Keratinocyte (primary cell): Measurements from ENCODE around the gene KPNA3. TPM values are rescaled to one million over a fixed set of nuclear protein-coding genes. Genes with fewer than 3 reads are reported as not detected.

ENCODE experiments used
- DNase-seq: peaks from one replicate; pipeline ENCODE4 v3.0.0-alpha.2; 2011; ENCODE audit warnings: low read depth, missing footprints, low spot score
- FAIRE-seq: peaks from 2 replicates; lab custom pipeline; 2011; peaks lifted over from hg19 to GRCh38; lab: Jason Lieb, UNC
- H2AFZ ChIP-seq: 2 replicates; pipeline ENCODE4 v1.6.0; 2012; ENCODE audit warnings: low read length, control low read depth, inconsistent platforms; ENCODE audit not compliant: control insufficient read depth
- H3K27ac ChIP-seq: 2 replicates; pipeline ENCODE4 v1.5.1; 2011; ENCODE audit warnings: low read length; ENCODE audit not compliant: control insufficient read depth, insufficient read depth
- H3K27me3 ChIP-seq: 3 replicates; pipeline ENCODE4 v1.6.0; 2011; ENCODE audit warnings: low read length; ENCODE audit not compliant: control insufficient read depth, insufficient read depth; ENCODE audit errors: extremely low read depth
- H3K36me3 ChIP-seq, 2 experiments: 2 replicates in 1 of 2; 3 replicates in 1 of 2; pipeline ENCODE4 v1.5.1; 2011; ENCODE audit warnings: low read length in 2 of 2, mild to moderate bottlenecking in 1 of 2; ENCODE audit not compliant: control insufficient read depth in 2 of 2, insufficient read depth in 2 of 2; ENCODE audit errors: extremely low read depth in 1 of 2
- H3K4me1 ChIP-seq: 3 replicates; pipeline ENCODE4 v1.5.1; 2011; ENCODE audit warnings: low read length; ENCODE audit not compliant: control insufficient read depth, insufficient read depth; ENCODE audit errors: extremely low read depth
- H3K4me2 ChIP-seq: 3 replicates; pipeline ENCODE4 v1.6.0; 2011; ENCODE audit warnings: low read depth, low read length; ENCODE audit not compliant: control insufficient read depth, insufficient read depth; ENCODE audit errors: extremely low read depth
- H3K4me3 ChIP-seq, 3 experiments: fragments of 200-600 bp in 1 of 3; sonication (generic) in 1 of 3; 2 replicates in 2 of 3; 3 replicates in 1 of 3; pipeline ENCODE4 v1.5.1; 2011 to 2016; ENCODE audit warnings: low read length in 3 of 3, mild to moderate bottlenecking in 3 of 3, control low read depth in 2 of 3, inconsistent platforms in 1 of 3, low read depth in 1 of 3, mixed read lengths in 1 of 3, mixed run types in 1 of 3, moderate library complexity in 1 of 3; ENCODE audit not compliant: control insufficient read depth in 2 of 3, insufficient read depth in 2 of 3; ENCODE audit errors: extremely low read depth in 1 of 3
- H3K79me2 ChIP-seq: 2 replicates; pipeline ENCODE4 v1.6.0; 2012; ENCODE audit warnings: low read length; ENCODE audit not compliant: control insufficient read depth, insufficient read depth
- H3K9ac ChIP-seq: 3 replicates; pipeline ENCODE4 v1.6.0; 2011; ENCODE audit warnings: low read length; ENCODE audit not compliant: control insufficient read depth, insufficient read depth; ENCODE audit errors: extremely low read depth
- H3K9me1 ChIP-seq: 3 replicates; pipeline ENCODE4 v1.6.0; 2011; ENCODE audit warnings: low read length; ENCODE audit not compliant: control insufficient read depth, insufficient read depth; ENCODE audit errors: extremely low read depth
- H3K9me3 ChIP-seq: 2 replicates; pipeline ENCODE4 v1.5.1; 2012; ENCODE audit warnings: low read depth, low read length; ENCODE audit not compliant: control insufficient read depth
- H4K20me1 ChIP-seq: 3 replicates; pipeline ENCODE4 v1.6.0; 2011; ENCODE audit warnings: low read length; ENCODE audit not compliant: control insufficient read depth, insufficient read depth; ENCODE audit errors: extremely low read depth
- EZH2 ChIP-seq: IDR thresholded peaks from one replicate; pipeline ENCODE4 v1.6.1; 2012; ENCODE audit warnings: inconsistent platforms, mild to moderate bottlenecking, low read length, moderate library complexity
- dilution Hi-C: fragments of 300-500 bp; cut with MboI; formaldehyde crosslinking; loops from one replicate; pipeline ENCODE4 v1.7.0; 2020; ENCODE audit warnings: low sequenced_read_pairs; ENCODE audit not compliant: extremely low pct_ligation_motif_present
- polyA plus RNA-seq, 5 experiments: library from polyadenylated mRNA; depleted of rRNA in 3 of 5; stranded (reverse) in 3 of 5; stranded (forward) in 1 of 5; unstranded in 1 of 5; fragments of >200 nt; gene quantifications; 1 replicate in 1 of 5; 2 replicates in 3 of 5; 3 replicates in 1 of 5; pipeline versions ENCODE4 v1.2.1 to v1.2.3, GENCODE V29; 2011 to 2012; ENCODE audit warnings: missing spikeins in 2 of 5, low read depth in 1 of 5, low replicate concordance in 1 of 5
- TF ChIP-seq, protein P1 (sequence below), 3 experiments: IDR thresholded peaks in 1 of 3; conservative IDR thresholded peaks in 1 of 3; optimal IDR thresholded peaks in 1 of 3; 2 replicates in 2 of 3; 3 replicates in 1 of 3; pipeline versions ENCODE3 to v1.5.1; 2011; ENCODE audit warnings: low read length in 3 of 3, mild to moderate bottlenecking in 3 of 3, moderate library complexity in 2 of 3, control low read depth in 1 of 3, inconsistent platforms in 1 of 3; ENCODE audit not compliant: insufficient read depth in 2 of 3; ENCODE audit errors: extremely low read depth in 1 of 3

Gene KPNA3
- polyA plus RNA-seq, 1 donor (not counting 4 experiments of a cell fraction or from before 2014, with no cell fraction given), result 37.3 TPM

DNA sequence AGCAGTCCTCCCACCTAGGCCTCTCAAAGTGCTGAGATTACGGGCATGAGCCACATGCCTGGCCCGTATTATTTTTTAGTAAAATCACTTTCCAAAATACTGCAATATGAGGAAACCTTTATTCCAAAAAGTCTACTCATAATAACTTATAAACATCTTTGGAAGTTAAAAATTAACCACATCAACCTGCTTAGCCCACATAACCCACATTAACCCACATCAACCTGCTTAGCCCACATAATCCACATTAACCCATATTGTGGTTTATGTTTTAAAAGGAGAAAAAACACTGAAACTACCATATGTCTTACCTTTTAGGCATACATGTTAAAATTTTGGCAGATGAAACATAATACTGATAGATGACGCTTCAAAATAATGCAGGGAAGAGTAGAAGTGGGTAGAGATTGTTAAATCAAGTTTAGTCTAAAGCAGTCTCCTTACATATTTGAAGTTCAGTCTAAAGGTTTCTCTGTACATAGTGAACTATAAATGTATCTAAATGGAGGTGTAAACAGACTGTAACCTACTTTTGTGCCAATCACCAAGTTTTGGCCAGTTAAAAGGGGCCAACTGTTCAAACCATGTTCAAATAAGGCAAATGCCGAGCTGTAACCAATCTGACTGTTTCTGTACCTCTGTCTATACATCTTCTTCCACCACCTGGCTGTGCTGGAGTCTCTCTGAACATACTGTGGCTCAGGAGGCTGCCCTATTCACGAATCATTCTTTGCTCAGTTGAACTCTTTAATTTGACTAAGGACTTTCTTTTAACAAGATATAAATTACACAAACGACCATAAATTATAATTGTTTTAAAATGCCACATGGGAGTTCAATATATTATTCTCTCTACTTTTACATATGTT is 14.5 kb downstream of the KPNA3 start:
- H3K27ac ChIP-seq, result no peak overlapping the region
- H3K9me3 ChIP-seq, result no peaks in the 10 kb centered on the region
- H3K9ac ChIP-seq, result no peak overlapping the region
- H4K20me1 ChIP-seq, result no peaks in the 10 kb centered on the region
- no peaks in the 10 kb centered on the region for H3K4me1 ChIP-seq
- FAIRE-seq, result no peak
- H3K4me2 ChIP-seq, result no peak overlapping the region
- H3K27me3 ChIP-seq, result no peaks in the 10 kb centered on the region
- DNase-seq, result no peak
- dilution Hi-C loops, result no loop called here
- peaks cover 84% of the 10 kb centered on the region for H3K79me2 ChIP-seq
- peaks cover 2% of the 10 kb centered on the region for H3K9me1 ChIP-seq
- TF ChIP-seq, protein P1, sequence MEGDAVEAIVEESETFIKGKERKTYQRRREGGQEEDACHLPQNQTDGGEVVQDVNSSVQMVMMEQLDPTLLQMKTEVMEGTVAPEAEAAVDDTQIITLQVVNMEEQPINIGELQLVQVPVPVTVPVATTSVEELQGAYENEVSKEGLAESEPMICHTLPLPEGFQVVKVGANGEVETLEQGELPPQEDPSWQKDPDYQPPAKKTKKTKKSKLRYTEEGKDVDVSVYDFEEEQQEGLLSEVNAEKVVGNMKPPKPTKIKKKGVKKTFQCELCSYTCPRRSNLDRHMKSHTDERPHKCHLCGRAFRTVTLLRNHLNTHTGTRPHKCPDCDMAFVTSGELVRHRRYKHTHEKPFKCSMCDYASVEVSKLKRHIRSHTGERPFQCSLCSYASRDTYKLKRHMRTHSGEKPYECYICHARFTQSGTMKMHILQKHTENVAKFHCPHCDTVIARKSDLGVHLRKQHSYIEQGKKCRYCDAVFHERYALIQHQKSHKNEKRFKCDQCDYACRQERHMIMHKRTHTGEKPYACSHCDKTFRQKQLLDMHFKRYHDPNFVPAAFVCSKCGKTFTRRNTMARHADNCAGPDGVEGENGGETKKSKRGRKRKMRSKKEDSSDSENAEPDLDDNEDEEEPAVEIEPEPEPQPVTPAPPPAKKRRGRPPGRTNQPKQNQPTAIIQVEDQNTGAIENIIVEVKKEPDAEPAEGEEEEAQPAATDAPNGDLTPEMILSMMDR (optimal IDR thresholded peaks at IDR 0.05 in 1 of 3, IDR thresholded peaks at IDR 0.05 in 1 of 3, conservative IDR thresholded peaks at IDR 0.05 in 1 of 3; ENCODE audit: extremely low read depth in 1 of 3, insufficient read depth in 2 of 3, low read length in 3 of 3), result no peak
- no peak for TF ChIP-seq EZH2
- no peak overlapping the region for H3K4me3 ChIP-seq
- H2AFZ ChIP-seq, result no peak overlapping the region
- no peaks in the 10 kb centered on the region for H3K36me3 ChIP-seq

DNA sequence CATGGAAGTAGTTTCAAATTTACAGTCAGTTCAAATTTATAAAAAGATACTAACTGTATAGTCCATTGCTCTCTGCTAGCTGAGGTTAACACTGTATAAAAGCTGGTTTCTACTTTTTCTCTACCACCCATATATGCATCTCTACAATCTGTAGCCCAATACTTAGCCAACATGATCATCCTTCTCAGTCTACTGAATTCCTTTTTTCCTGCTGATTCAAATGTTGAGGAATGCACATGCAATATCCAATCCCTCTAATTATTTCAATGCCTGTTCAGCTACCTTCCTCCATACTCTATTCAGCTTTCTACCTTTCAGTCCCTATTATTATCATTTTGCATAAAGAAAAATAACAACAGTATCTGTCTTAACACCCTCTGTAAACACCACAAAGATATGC is 15.6 kb downstream of the KPNA3 start:
- Histone ChIP-seq H3K9me1 (no peaks in the 10 kb centered on the region), H3K9me3 (no peaks in the 10 kb centered on the region), H3K4me3 (no peak overlapping the region), H3K4me2 (no peak overlapping the region), H3K79me2 (peaks cover 81% of the 10 kb centered on the region), H4K20me1 (no peaks in the 10 kb centered on the region), H3K36me3 (no peaks in the 10 kb centered on the region), H3K4me1 (no peaks in the 10 kb centered on the region), H3K27ac (no peak overlapping the region), H3K9ac (no peak overlapping the region), H2AFZ (no peak overlapping the region), H3K27me3 (no peaks in the 10 kb centered on the region)
- DNase-seq (no peak), FAIRE-seq (no peak)
- TF ChIP-seq, protein P1 (optimal IDR thresholded peaks at IDR 0.05 in 1 of 3, IDR thresholded peaks at IDR 0.05 in 1 of 3, conservative IDR thresholded peaks at IDR 0.05 in 1 of 3; ENCODE audit: extremely low read depth in 1 of 3, insufficient read depth in 2 of 3, low read length in 3 of 3), result no peak
- TF ChIP-seq EZH2, result no peak
- dilution Hi-C loops, result no loop called here
